ENCODE data around the gene PTPN11.

The PTPN11 gene

DNA sequence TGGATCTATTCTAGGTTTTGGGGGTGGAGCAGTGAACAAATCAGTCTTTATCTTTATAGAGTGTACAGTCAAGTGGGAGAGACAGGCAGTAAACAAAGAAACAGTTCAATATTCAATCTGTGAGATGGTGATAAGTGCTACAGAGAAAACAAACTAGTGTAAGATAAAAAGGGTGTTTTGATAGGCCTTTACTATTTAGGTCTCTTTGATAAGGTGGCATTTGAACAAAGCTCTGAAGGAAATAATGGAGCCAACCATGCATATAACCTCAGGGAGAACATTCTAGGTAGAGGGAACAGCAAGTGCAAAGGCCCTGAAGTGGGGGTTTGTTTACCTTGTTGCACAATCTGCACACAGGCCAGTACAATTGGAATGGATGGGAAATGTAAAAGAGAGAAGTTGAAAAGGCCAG lies 47.3 kb downstream of the PTPN11 start:
- TF ChIP-seq, protein P1, sequence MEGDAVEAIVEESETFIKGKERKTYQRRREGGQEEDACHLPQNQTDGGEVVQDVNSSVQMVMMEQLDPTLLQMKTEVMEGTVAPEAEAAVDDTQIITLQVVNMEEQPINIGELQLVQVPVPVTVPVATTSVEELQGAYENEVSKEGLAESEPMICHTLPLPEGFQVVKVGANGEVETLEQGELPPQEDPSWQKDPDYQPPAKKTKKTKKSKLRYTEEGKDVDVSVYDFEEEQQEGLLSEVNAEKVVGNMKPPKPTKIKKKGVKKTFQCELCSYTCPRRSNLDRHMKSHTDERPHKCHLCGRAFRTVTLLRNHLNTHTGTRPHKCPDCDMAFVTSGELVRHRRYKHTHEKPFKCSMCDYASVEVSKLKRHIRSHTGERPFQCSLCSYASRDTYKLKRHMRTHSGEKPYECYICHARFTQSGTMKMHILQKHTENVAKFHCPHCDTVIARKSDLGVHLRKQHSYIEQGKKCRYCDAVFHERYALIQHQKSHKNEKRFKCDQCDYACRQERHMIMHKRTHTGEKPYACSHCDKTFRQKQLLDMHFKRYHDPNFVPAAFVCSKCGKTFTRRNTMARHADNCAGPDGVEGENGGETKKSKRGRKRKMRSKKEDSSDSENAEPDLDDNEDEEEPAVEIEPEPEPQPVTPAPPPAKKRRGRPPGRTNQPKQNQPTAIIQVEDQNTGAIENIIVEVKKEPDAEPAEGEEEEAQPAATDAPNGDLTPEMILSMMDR (conservative IDR thresholded peaks at IDR 0.05): no peak
- no peak overlapping the region for H3K27ac ChIP-seq

DNA sequence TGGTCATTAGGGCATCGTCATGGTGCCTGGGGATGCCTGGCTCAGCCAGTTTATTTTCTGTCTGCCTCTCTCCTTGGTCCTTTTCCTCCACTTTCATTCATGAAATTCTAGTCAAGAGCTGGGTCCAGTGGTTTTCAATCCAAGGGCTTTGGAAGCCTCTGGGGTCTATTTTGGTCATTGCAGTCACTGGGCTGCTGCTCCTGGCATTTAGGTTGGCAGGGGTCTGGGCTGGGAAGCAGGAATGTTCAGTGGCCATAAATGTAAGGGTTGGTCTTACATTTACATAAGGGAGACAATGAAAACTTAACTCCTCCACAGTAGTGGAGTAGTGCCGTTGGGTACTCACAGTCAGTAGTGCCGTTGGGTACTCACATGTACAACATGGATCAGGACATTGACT lies 48.1 kb downstream of the PTPN11 start:
- TF ChIP-seq, protein P1 (conservative IDR thresholded peaks at IDR 0.05): no peak
- no peak overlapping the region for H3K27ac ChIP-seq

DNA sequence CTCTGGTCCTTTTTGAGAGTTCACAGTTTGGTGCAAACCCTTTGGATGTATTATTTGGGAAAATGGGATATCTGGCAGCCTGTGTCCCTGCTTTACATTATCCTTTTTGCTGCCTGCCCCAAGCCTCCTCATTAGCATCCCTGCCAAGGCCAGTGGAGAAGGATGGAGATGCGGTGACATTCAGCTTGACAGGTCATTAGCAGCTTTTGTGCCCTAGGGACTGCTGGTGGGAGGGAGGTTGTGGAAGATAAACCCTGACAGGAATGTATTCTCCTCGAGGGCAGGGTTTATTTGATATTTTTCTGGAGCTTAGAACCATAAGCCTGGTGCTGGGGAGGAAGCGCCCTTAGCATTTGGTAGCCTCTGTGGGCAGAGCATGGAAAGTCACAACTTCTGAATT lies 49.3 kb downstream of the PTPN11 start:
- TF ChIP-seq, protein P1 (conservative IDR thresholded peaks at IDR 0.05): no peak
- no peak overlapping the region for H3K27ac ChIP-seq

DNA sequence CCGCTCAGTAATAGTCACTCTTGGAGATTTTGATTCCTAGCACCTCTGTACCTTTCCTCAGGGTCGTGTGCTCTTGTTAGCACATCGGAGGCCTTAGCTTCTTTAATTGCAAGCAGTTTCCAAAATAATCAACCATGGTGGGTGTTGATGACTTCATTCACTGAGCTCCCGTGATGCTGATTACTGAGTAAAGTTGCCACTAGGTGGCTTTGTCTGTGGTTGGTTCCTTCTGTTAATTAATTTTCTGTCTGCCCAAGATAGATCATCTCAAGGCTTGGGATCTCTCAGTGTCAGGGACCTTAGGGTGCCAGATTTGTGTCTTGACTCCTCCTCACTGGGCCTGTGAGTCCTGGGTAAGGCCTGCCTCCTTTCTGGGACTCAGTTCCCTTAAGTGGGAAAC lies 54.3 kb downstream of the PTPN11 start:
- TF ChIP-seq, protein P1 (conservative IDR thresholded peaks at IDR 0.05): peak; percentile 63

DNA sequence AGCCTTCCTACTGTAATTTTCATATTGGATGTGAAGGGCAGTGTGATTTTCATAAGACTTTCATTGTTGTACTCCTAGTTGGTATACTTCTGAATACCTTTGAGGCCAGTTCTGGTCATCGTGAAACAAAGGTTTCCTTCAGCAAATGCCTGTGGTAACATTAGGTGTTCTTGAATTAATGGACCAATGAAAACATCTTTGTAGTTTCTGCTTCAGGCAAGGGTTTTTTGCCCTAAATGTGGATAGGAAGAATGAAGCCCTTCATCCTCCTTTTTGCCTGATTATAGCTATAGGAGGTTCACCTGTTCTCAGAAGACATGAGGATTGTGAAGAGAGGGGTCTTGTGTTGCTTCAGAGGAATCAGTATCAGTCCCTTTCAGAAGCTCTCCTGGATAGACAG lies 60.7 kb downstream of the PTPN11 start:
- H3K27ac ChIP-seq: no peak overlapping the region
- TF ChIP-seq, protein P1 (conservative IDR thresholded peaks at IDR 0.05): no peak

More for the DNA sequence above, 54.3 kb downstream of the PTPN11 start:
- no peak overlapping the region for H3K27ac ChIP-seq

DNA sequence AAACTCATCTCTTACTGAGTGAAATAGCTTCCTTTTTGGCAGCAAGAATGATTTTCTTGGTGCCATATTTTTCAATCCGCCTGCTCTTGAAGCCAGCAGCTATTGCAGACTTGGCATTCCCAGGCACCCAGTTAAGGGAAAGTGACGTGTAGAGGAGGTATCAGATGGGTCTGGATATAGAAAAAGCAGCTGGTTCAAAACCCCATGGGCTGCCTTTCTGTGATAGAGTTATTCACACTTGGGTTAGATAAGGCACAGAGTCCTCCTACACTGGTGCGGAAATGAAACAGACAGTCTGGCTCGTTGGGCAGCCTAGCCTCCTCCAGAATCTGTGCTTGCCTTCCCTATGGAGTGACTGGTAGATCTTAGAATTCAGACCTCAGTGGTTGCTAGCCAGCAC lies 62.2 kb downstream of the PTPN11 start:
- H3K27ac ChIP-seq: no peak overlapping the region
- TF ChIP-seq, protein P1 (conservative IDR thresholded peaks at IDR 0.05): no peak

DNA sequence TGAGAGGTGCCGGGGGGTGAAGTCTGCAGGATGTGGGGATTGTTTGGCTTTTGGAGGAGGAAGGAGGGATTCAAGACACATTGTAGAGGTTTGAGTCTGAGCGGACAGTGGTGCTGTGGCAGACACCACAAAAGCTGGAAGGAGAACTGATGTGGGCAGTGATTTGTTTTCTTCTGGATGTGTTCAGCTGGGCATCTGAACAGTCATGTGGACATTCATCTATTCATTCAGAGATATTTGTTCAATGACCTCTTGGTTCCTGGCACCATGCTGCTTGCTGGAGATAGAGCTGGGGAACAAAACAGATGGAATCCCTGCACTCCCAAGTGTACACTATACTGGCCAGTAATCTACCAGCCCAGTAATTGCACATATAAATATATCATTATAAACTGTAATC lies 64.0 kb downstream of the PTPN11 start:
- TF ChIP-seq, protein P1 (conservative IDR thresholded peaks at IDR 0.05): no peak
- H3K27ac ChIP-seq: no peak overlapping the region

DNA sequence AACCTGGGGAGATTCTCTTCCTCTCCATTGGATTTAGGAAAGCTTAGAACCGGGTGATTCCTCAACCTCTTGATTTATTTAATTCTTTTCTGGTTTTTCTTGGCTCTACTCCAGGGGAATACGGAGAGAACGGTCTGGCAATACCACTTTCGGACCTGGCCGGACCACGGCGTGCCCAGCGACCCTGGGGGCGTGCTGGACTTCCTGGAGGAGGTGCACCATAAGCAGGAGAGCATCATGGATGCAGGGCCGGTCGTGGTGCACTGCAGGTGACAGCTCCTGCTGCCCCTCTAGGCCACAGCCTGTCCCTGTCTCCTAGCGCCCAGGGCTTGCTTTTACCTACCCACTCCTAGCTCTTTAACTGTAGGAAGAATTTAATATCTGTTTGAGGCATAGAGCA lies 67.6 kb downstream of the PTPN11 start:
- TF ChIP-seq, protein P1 (conservative IDR thresholded peaks at IDR 0.05): no peak

More for the DNA sequence above, 67.6 kb downstream of the PTPN11 start:
- no peak overlapping the region for H3K27ac ChIP-seq

Measured in VCaP (cell line).